PC-9 (cell line): Measurements from ENCODE around the gene SIDT1. TPM values are rescaled to one million over a fixed set of nuclear protein-coding genes. Genes with fewer than 3 reads are reported as not detected.

Source experiments
- BruUV-seq: library from RNA; stranded (reverse); fragments of 400-500 nt; replicated peaks from 2 replicates; lab custom pipeline; 2021; lab: Mats Ljungman, UMichigan
- CTCF ChIA-PET: fragments of 300-600 bp; sonication (Branson Sonifier 250); formaldehyde crosslinking; loops from one replicate; lab custom pipeline; 2022; ENCODE audit warnings: antibody characterized with exemption; lab: Charles Lee
- POLR2A ChIA-PET: fragments of 300-600 bp; sonication (Branson Sonifier 250); formaldehyde crosslinking; loops from one replicate; lab custom pipeline; 2022; ENCODE audit warnings: antibody characterized with exemption; ENCODE audit not compliant: unreplicated experiment; lab: Charles Lee
- DNase-seq, 2 experiments: peaks; one replicate each; pipeline versions ENCODE4 v3.0.0 to v3.0.0-alpha.2; 2015 to 2022; ENCODE audit warnings: mixed read lengths in 1 of 2
- H2AFZ ChIP-seq: fragments of 200-600 bp; sonication (generic); 2 replicates; pipeline ENCODE4 v1.8.1; 2017; ENCODE audit warnings: antibody characterized with exemption
- H3F3A ChIP-seq: fragments of 200-600 bp; sonication (generic); 2 replicates; pipeline ENCODE4 v1.8.1; 2017; ENCODE audit warnings: antibody characterized with exemption, mild to moderate bottlenecking, low read depth; ENCODE audit not compliant: insufficient read depth
- H3K27ac ChIP-seq: fragments of 200-600 bp; sonication (generic); 2 replicates; pipeline ENCODE4 v1.6.1; 2016; ENCODE audit warnings: mixed run types
- H3K27me3 ChIP-seq: fragments of 200-600 bp; sonication (generic); 2 replicates; pipeline ENCODE4 v1.6.1; 2016; ENCODE audit warnings: low read depth, mixed run types; ENCODE audit not compliant: insufficient read depth
- H3K36me3 ChIP-seq: fragments of 200-600 bp; sonication (generic); 2 replicates; pipeline ENCODE4 v1.6.1; 2016; ENCODE audit warnings: low read depth, mixed run types
- H3K4me1 ChIP-seq: fragments of 200-600 bp; sonication (generic); replicated peaks from 2 replicates; pipeline ENCODE4 v1.6.1; 2016; ENCODE audit warnings: mixed run types; ENCODE audit not compliant: insufficient read depth
- H3K4me2 ChIP-seq: fragments of 200-600 bp; sonication (generic); 2 replicates; pipeline ENCODE4 v1.6.1; 2017; ENCODE audit warnings: mixed run types
- H3K4me3 ChIP-seq: fragments of 200-600 bp; sonication (generic); 2 replicates; pipeline ENCODE4 v1.6.1; 2016; ENCODE audit warnings: mixed run types
- H3K79me2 ChIP-seq: fragments of 200-600 bp; sonication (generic); 2 replicates; pipeline ENCODE4 v1.6.1; 2017; ENCODE audit warnings: low read depth, mixed run types
- H3K9me2 ChIP-seq: fragments of 200-600 bp; sonication (generic); 2 replicates; pipeline ENCODE4 v1.8.1; 2017; ENCODE audit warnings: mild to moderate bottlenecking; ENCODE audit not compliant: insufficient read depth
- H3K9me3 ChIP-seq: fragments of 200-600 bp; sonication (generic); 2 replicates; pipeline ENCODE4 v1.8.1; 2016; ENCODE audit warnings: low read depth; ENCODE audit not compliant: insufficient read depth
- H4K20me1 ChIP-seq: fragments of 200-600 bp; sonication (generic); 2 replicates; pipeline ENCODE4 v1.8.1; 2017; ENCODE audit not compliant: insufficient read depth
- EZH2 ChIP-seq: fragments of 200-600 bp; sonication (generic); IDR thresholded peaks from 2 replicates; pipeline ENCODE4 v1.8.0; 2017; ENCODE audit warnings: antibody characterized with exemption, low read depth
- intact Hi-C: fragments of 100-400 bp; cut with micrococcal nuclease; formaldehyde crosslinking; loops from one replicate; pipeline ENCODE4 v1.10.0; 2022; ENCODE audit not compliant: unreplicated experiment
- total RNA-seq: library from RNA; stranded (reverse); gene quantifications from 2 replicates; pipeline ENCODE4 v1.2.3, GENCODE V29; 2021
- TF ChIP-seq, protein P1 (sequence below): fragments of 200-600 bp; sonication (generic); conservative IDR thresholded peaks from 2 replicates; pipeline ENCODE4 v1.6.1; 2017; ENCODE audit warnings: mixed run types, antibody characterized with exemption, mild to moderate bottlenecking, moderate library complexity

Gene SIDT1
- total RNA-seq, 1 experiment from 2014 or later: 1.2 TPM

DNA sequence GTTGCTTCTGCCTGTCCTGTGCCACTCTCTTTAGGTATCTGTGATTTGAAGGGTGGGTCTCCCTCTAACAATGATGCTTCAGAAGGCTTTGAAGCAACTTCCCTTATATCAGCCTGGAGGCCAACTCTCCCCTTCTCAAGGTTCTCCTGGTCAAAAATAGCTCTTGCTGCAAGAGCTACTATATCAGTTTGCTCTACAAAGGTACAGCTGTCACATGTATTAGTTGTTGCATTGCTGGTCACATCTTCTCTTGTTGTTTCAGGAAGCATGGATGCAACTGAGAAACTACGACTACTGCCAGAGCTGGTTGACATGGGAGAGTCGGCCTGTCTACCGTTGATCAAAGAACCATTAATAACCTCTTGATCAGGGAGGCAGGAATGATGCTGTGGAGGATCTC, 125.8 kb downstream of the SIDT1 start:
- intact Hi-C loops: no loop called here
- Histone ChIP-seq H3F3A (no peaks in the 10 kb centered on the region), H3K27me3 (no peaks in the 10 kb centered on the region), H3K79me2 (no peaks in the 10 kb centered on the region), H3K36me3 (no peaks in the 10 kb centered on the region; the same call in 1 of the 2 replicates), H3K9me2 (no peaks in the 10 kb centered on the region), H2AFZ (no peak overlapping the region), H3K4me2 (no peak overlapping the region), H3K27ac (no peak overlapping the region), H3K9me3 (no peaks in the 10 kb centered on the region), H3K4me1 (no peaks in the 10 kb centered on the region), H3K4me3 (no peak overlapping the region), H4K20me1 (no peaks in the 10 kb centered on the region)
- ChIA-PET POLR2A (no interaction called here), CTCF (no interaction called here)
- DNase-seq: no peak
- TF ChIP-seq, protein P1, sequence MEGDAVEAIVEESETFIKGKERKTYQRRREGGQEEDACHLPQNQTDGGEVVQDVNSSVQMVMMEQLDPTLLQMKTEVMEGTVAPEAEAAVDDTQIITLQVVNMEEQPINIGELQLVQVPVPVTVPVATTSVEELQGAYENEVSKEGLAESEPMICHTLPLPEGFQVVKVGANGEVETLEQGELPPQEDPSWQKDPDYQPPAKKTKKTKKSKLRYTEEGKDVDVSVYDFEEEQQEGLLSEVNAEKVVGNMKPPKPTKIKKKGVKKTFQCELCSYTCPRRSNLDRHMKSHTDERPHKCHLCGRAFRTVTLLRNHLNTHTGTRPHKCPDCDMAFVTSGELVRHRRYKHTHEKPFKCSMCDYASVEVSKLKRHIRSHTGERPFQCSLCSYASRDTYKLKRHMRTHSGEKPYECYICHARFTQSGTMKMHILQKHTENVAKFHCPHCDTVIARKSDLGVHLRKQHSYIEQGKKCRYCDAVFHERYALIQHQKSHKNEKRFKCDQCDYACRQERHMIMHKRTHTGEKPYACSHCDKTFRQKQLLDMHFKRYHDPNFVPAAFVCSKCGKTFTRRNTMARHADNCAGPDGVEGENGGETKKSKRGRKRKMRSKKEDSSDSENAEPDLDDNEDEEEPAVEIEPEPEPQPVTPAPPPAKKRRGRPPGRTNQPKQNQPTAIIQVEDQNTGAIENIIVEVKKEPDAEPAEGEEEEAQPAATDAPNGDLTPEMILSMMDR: no peak
- no peak for TF ChIP-seq EZH2
- BruUV-seq: no TSS peak

DNA sequence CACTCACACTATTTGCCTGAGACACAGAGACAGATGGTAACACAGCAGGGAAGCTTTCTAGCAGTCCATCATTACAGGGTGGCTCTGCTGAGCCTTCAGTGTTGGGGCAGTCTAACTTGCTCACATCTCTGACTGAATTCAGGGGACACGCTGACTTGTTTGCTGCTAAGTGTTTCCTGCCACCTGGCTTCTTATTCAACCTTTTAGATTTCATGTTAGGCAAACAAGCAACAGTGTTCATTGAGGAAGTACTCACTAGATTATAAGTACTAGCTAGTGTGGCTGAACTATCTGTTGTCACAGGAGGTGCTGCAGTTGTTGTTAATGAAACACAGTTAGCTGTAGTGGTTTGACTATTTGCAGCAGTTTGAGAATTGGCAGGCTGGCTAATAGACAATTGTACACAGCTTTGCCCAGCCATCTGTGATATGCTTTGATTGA, 126.8 kb downstream of the SIDT1 start:
- Histone ChIP-seq H3K36me3 (no peaks in the 10 kb centered on the region; the same call in 1 of the 2 replicates), H3K79me2 (no peaks in the 10 kb centered on the region), H3F3A (no peaks in the 10 kb centered on the region), H3K27ac (no peak overlapping the region), H3K4me2 (no peak overlapping the region), H3K4me3 (no peak overlapping the region), H3K9me2 (no peaks in the 10 kb centered on the region), H3K27me3 (no peaks in the 10 kb centered on the region), H3K9me3 (no peaks in the 10 kb centered on the region), H2AFZ (no peak overlapping the region), H4K20me1 (no peaks in the 10 kb centered on the region), H3K4me1 (no peaks in the 10 kb centered on the region)
- POLR2A ChIA-PET: no interaction called here
- intact Hi-C loops: no loop called here
- DNase-seq: no peak
- CTCF ChIA-PET: interaction anchor here (0.6 kb wide), 1 partner anchor 90 kb away, joined by 3 read pairs; no protein-coding TSS in a partner anchor
- no TSS peak for BruUV-seq
- TF ChIP-seq, protein P1: no peak
- no peak for TF ChIP-seq EZH2

DNA sequence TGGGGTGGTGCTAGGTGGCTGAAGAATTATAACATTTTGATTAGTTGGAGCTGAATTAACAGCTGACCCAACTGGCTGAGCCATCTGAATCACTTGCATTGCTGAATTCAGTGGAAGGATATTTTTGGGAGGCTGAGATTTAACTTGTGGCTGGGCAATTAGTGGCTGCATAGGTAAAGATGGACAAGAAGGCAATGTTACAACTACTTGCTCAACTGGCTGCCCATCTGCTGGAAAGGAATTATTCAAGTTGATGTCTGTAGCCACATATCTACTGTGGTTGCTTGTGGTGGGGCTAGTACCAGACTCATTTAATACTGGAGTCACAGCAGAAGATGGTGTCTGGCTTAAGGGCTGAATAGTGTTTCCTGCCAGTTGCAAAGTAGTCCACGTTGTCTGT, 127.6 kb downstream of the SIDT1 start:
- ChIA-PET CTCF (no interaction called here), POLR2A (no interaction called here)
- Histone ChIP-seq H3K4me3 (no peak overlapping the region), H4K20me1 (no peaks in the 10 kb centered on the region), H3K79me2 (no peaks in the 10 kb centered on the region), H3K9me3 (no peaks in the 10 kb centered on the region), H3F3A (no peaks in the 10 kb centered on the region), H3K9me2 (no peaks in the 10 kb centered on the region), H3K27me3 (no peaks in the 10 kb centered on the region), H3K4me1 (no peaks in the 10 kb centered on the region), H2AFZ (no peak overlapping the region), H3K4me2 (no peak overlapping the region), H3K27ac (no peak overlapping the region), H3K36me3 (no peaks in the 10 kb centered on the region; the same call in 1 of the 2 replicates)
- intact Hi-C loops: no loop called here
- TF ChIP-seq, protein P1: no peak
- TF ChIP-seq EZH2: no peak
- no peak for DNase-seq
- no TSS peak for BruUV-seq
